Measurements from ENCODE around the gene ROBO1. TPM values are rescaled to one million over a fixed set of nuclear protein-coding genes. Genes with fewer than 3 reads are reported as not detected.

Gene ROBO1
- total and polyA plus RNA-seq, 4 donors, result 1.0 to 30.3 (median 3.9) TPM

- Histone ChIP-seq H3K9ac (ENCODE audit: low read depth in 1 of 2, low read length in 2 of 2) (no peak overlapping the region), H3K27ac (ENCODE audit: low read depth in 1 of 2, low read length in 2 of 2) (no peak overlapping the region), H3K9me3 (ENCODE audit: control insufficient read depth in 4 of 4, low read length in 3 of 4) (no peaks in the 10 kb centered on the region), H3K4me3 (ENCODE audit: low read depth in 1 of 3, low read length in 3 of 3) (no peak overlapping the region), H3K36me3 (ENCODE audit: control insufficient read depth in 4 of 4, insufficient read depth in 3 of 4, low read depth in 1 of 4, low read length in 3 of 4) (no peaks in the 10 kb centered on the region), H3K4me1 (ENCODE audit: control insufficient read depth in 4 of 4, insufficient read depth in 4 of 4, low read length in 3 of 4) (no peaks in the 10 kb centered on the region), H3K27me3 (ENCODE audit: control insufficient read depth in 4 of 4, insufficient read depth in 4 of 4, low read length in 3 of 4) (no peaks in the 10 kb centered on the region)
- no peak for TF ChIP-seq ZBTB33 (IDR thresholded peaks at IDR 0.05)
- no peak for TF ChIP-seq RAD21 (IDR thresholded peaks at IDR 0.05)
- no peak for TF ChIP-seq TAF1 (conservative IDR thresholded peaks at IDR 0.05)
- TF ChIP-seq EGR1 (IDR thresholded peaks at IDR 0.05; ENCODE audit: low read depth in 2 of 2), result no peak
- no peak for TF ChIP-seq FOXA1 (IDR thresholded peaks at IDR 0.05)
- no peak for TF ChIP-seq SP1 (IDR thresholded peaks at IDR 0.05)
- no peak for TF ChIP-seq HNF4A (conservative IDR thresholded peaks at IDR 0.05)
- no peak for TF ChIP-seq JUND (IDR thresholded peaks at IDR 0.05)
- TF ChIP-seq ATF3 (IDR thresholded peaks at IDR 0.05), result no peak
- TF ChIP-seq YY1 (IDR thresholded peaks at IDR 0.05), result no peak
- no peak for TF ChIP-seq CTCF (IDR thresholded peaks at IDR 0.05; ENCODE audit: low read depth, low read length, missing input control)
- no peak for TF ChIP-seq REST (IDR thresholded peaks at IDR 0.05)
- no peak for TF ChIP-seq NR2F2 (IDR thresholded peaks at IDR 0.05)
- no peak for TF ChIP-seq FOXA2 (IDR thresholded peaks at IDR 0.05)
- TF ChIP-seq HNF4G (IDR thresholded peaks at IDR 0.05), result no peak
- no peak for TF ChIP-seq MAX (IDR thresholded peaks at IDR 0.05)
- 70% methylated on average over 5 of the region's 5 CpGs for WGBS
- DNase-seq (ENCODE audit: low spot score), result no peak
Measured at GRCh38 chr3:79178471-79179180, 589.2 kb downstream of the ROBO1 start.

GRCh38 chr3:79175870-79176269 is 591.9 kb downstream of the ROBO1 start:
- no peak overlapping the region for H3K27ac ChIP-seq (ENCODE audit: low read depth in 1 of 2, low read length in 2 of 2)
- no peaks in the 10 kb centered on the region for H3K4me1 ChIP-seq (ENCODE audit: control insufficient read depth in 4 of 4, insufficient read depth in 4 of 4, low read length in 3 of 4)
- no peak for DNase-seq (ENCODE audit: low spot score)
- no peaks in the 10 kb centered on the region for H3K9me3 ChIP-seq (ENCODE audit: control insufficient read depth in 4 of 4, low read length in 3 of 4)
- no peak overlapping the region for H3K4me3 ChIP-seq (ENCODE audit: low read depth in 1 of 3, low read length in 3 of 3)
- no peak overlapping the region for H3K9ac ChIP-seq (ENCODE audit: low read depth in 1 of 2, low read length in 2 of 2)
- 76% methylated on average over 1 of the region's 1 CpG for WGBS
- no peaks in the 10 kb centered on the region for H3K36me3 ChIP-seq (ENCODE audit: control insufficient read depth in 4 of 4, insufficient read depth in 3 of 4, low read depth in 1 of 4, low read length in 3 of 4)
- no peaks in the 10 kb centered on the region for H3K27me3 ChIP-seq (ENCODE audit: control insufficient read depth in 4 of 4, insufficient read depth in 4 of 4, low read length in 3 of 4)
- TF ChIP-seq SP1 (IDR thresholded peaks at IDR 0.05), result no peak
- TF ChIP-seq ATF3 (IDR thresholded peaks at IDR 0.05), result no peak
- no peak for TF ChIP-seq HNF4G (IDR thresholded peaks at IDR 0.05)
- TF ChIP-seq RXRA (IDR thresholded peaks at IDR 0.05), result no peak
- TF ChIP-seq FOXA1 (IDR thresholded peaks at IDR 0.05), result no peak
- no peak for TF ChIP-seq GABPA (IDR thresholded peaks at IDR 0.05 in 1 of 2, conservative IDR thresholded peaks at IDR 0.05 in 1 of 2)
- TF ChIP-seq EGR1 (IDR thresholded peaks at IDR 0.05; ENCODE audit: low read depth in 2 of 2), result no peak
- TF ChIP-seq JUND (IDR thresholded peaks at IDR 0.05), result no peak
- TF ChIP-seq REST (IDR thresholded peaks at IDR 0.05), result no peak
